Endodermal cell (in vitro differentiated cells): ENCODE results near the gene MRGPRD. TPM values are rescaled to one million over a fixed set of nuclear protein-coding genes. Genes with fewer than 3 reads are reported as not detected.
A peak's percentile ranks its signal among the peaks of the same experiment; 100 is the strongest.

Experiments used
- DNase-seq: peaks from one replicate; pipeline ENCODE4 v3.0.0-alpha.2; 2017
- H3K27ac ChIP-seq: 2 replicates; pipeline ENCODE4 v1.5.1; 2013; ENCODE audit warnings: mild to moderate bottlenecking, low read depth, low read length, moderate library complexity
- H3K27me3 ChIP-seq: 2 replicates; pipeline ENCODE4 v1.6.1; 2013; ENCODE audit warnings: mild to moderate bottlenecking, low read length, moderate library complexity; ENCODE audit not compliant: insufficient read depth, control insufficient read depth, poor library complexity, severe bottlenecking
- H3K36me3 ChIP-seq: 2 replicates; pipeline ENCODE4 v1.7.0; 2013; ENCODE audit warnings: mild to moderate bottlenecking, low read length, moderate library complexity; ENCODE audit not compliant: control insufficient read depth, insufficient read depth
- H3K4me1 ChIP-seq: one replicate; pipeline ENCODE4 v1.7.0; 2013; ENCODE audit warnings: low read length; ENCODE audit not compliant: control insufficient read depth, insufficient read depth
- H3K4me3 ChIP-seq: 2 replicates; pipeline ENCODE4 v1.5.1; 2013; ENCODE audit warnings: mild to moderate bottlenecking, low read length, moderate library complexity
- H3K9ac ChIP-seq: 2 replicates; pipeline ENCODE4 v1.6.1; 2013; ENCODE audit warnings: mild to moderate bottlenecking, low read length, moderate library complexity; ENCODE audit not compliant: poor library complexity, severe bottlenecking; ENCODE audit errors: extremely low read depth
- H3K9me3 ChIP-seq: 2 replicates; pipeline ENCODE4 v1.6.1; 2013; ENCODE audit warnings: mild to moderate bottlenecking, low read length, moderate library complexity; ENCODE audit not compliant: control insufficient read depth
- H3K27ac Mint-ChIP-seq: 2 replicates; pipeline ENCODE4 v1.8.0; 2020; ENCODE audit warnings: mixed read lengths
- H3K27me3 Mint-ChIP-seq: 2 replicates; pipeline ENCODE4 v1.8.0; 2021; ENCODE audit warnings: mild to moderate bottlenecking, mixed read lengths; ENCODE audit not compliant: insufficient read depth
- H3K36me3 Mint-ChIP-seq: 2 replicates; pipeline ENCODE4 v1.8.0; 2020; ENCODE audit warnings: low read depth, mixed read lengths
- H3K4me1 Mint-ChIP-seq: 2 replicates; pipeline ENCODE4 v1.8.0; 2020; ENCODE audit warnings: mixed read lengths
- H3K4me3 Mint-ChIP-seq: 2 replicates; pipeline ENCODE4 v1.8.0; 2020; ENCODE audit warnings: mild to moderate bottlenecking, moderate library complexity, mixed read lengths
- H3K9me3 Mint-ChIP-seq: 2 replicates; pipeline ENCODE4 v1.8.0; 2020; ENCODE audit warnings: mild to moderate bottlenecking, mixed read lengths
- CTCF ChIP-seq: fragments of 200-600 bp; sonication (generic); conservative IDR thresholded peaks from 2 replicates; pipeline ENCODE4 v1.5.0; 2021; ENCODE audit warnings: antibody characterized with exemption, mild to moderate bottlenecking
- WGBS, 2 experiments: methylation state at CpG; one replicate each; pipeline versions ENCODE4 v1.1.5 to v1.1.7; 2013; ENCODE audit warnings: missing lambda C conversion rate in 2 of 2, mixed read lengths in 1 of 2; ENCODE audit not compliant: insufficient coverage in 1 of 2, insufficient read length in 1 of 2; 5-methylcytosine and 5-hydroxymethylcytosine counted together
- total RNA-seq, 2 donors: library from RNA; stranded (reverse); fragmentation: NEBNext Ultra II Directional in 1 of 2; extraction: Animal tissue kit (Norgen Biotek cat#: 25700) in 1 of 2; gene quantifications; 2 replicates in 1 of 2; 3 replicates in 1 of 2; pipeline ENCODE4 v1.2.1, GENCODE V29; 2021

MRGPRD gene
- total RNA-seq, 2 donors from 2014 or later, result not detected

- Histone ChIP-seq H3K4me3 (no peak overlapping the region), H3K27ac (no peak overlapping the region), H3K9ac (no peak overlapping the region), H3K4me1 (no peaks in the 10 kb centered on the region), H3K27me3 (no peaks in the 10 kb centered on the region), H3K9me3 (no peaks in the 10 kb centered on the region), H3K36me3 (no peaks in the 10 kb centered on the region)
- Mint-ChIP-seq H3K4me3 (no peak overlapping the region), H3K9me3 (no peaks in the 10 kb centered on the region), H3K27me3 (no peaks in the 10 kb centered on the region), H3K4me1 (peaks cover 4% of the 10 kb centered on the region), H3K36me3 (no peaks in the 10 kb centered on the region), H3K27ac (no peak overlapping the region)
- TF ChIP-seq CTCF, result no peak
- 50 to 75% methylated on average over 1 to 3 of the region's 5 CpGs for WGBS, 2 experiments
- DNase-seq, result no peak
Measured at GRCh38 chr11:68955607-68955958, 25.2 kb downstream of the MRGPRD start.

GRCh38 chr11:68954836-68955606 lies 25.8 kb downstream of the MRGPRD start:
- Mint-ChIP-seq H3K27ac (no peak overlapping the region), H3K4me3 (no peak overlapping the region)

GRCh38 chr11:68950762-68951161 lies 30.0 kb downstream of the MRGPRD start:
- no peak overlapping the region for H3K9ac ChIP-seq
- Mint-ChIP-seq H3K4me3 (no peak overlapping the region), H3K4me1 (peaks cover 14% of the 10 kb centered on the region), H3K27ac (no peak overlapping the region), H3K36me3 (no peaks in the 10 kb centered on the region), H3K9me3 (no peaks in the 10 kb centered on the region), H3K27me3 (peaks cover 5% of the 10 kb centered on the region)
- no peaks in the 10 kb centered on the region for H3K9me3 ChIP-seq
- H3K27ac ChIP-seq, result peak overlapping the region; percentile 52
- H3K36me3 ChIP-seq, result no peaks in the 10 kb centered on the region
- H3K4me1 ChIP-seq, result no peaks in the 10 kb centered on the region
- 39 to 50% methylated on average over 9 of the region's 9 CpGs for WGBS, 2 experiments
- no peak overlapping the region for H3K4me3 ChIP-seq
- no peaks in the 10 kb centered on the region for H3K27me3 ChIP-seq
- no peak for TF ChIP-seq CTCF
- DNase-seq, result no peak

More at GRCh38 chr11:68954836-68955606, 25.8 kb downstream of the MRGPRD start:
- Mint-ChIP-seq H3K9me3 (no peaks in the 10 kb centered on the region), H3K36me3 (no peaks in the 10 kb centered on the region), H3K27me3 (no peaks in the 10 kb centered on the region), H3K4me1 (peaks cover 4% of the 10 kb centered on the region)
- no peak for DNase-seq
- Histone ChIP-seq H3K27me3 (no peaks in the 10 kb centered on the region), H3K9ac (no peak overlapping the region), H3K36me3 (no peaks in the 10 kb centered on the region), H3K4me1 (no peaks in the 10 kb centered on the region), H3K4me3 (no peak overlapping the region), H3K9me3 (no peaks in the 10 kb centered on the region), H3K27ac (no peak overlapping the region)
- 81 to 86% methylated on average over 27 to 30 of the region's 30 CpGs for WGBS, 2 experiments
- TF ChIP-seq CTCF, result no peak
